MCF 10A (cell line): ENCODE results near the gene URB1. TPM values are rescaled to one million over a fixed set of nuclear protein-coding genes. Genes with fewer than 3 reads are reported as not detected.

ENCODE experiments used
- BruUV-seq: library from RNA; stranded (reverse); fragments of 400-500 nt; replicated peaks from 2 replicates; lab custom pipeline; 2021; lab: Mats Ljungman, UMichigan
- CTCF ChIA-PET: fragments of 300-600 bp; sonication (Branson Sonifier 250); formaldehyde crosslinking; extraction: SDS; loops from one replicate; lab custom pipeline; 2021; ENCODE audit warnings: antibody characterized with exemption, inconsistent platforms; lab: Yijun Ruan, JAX
- POLR2A ChIA-PET: fragments of 300-600, 350-650 bp; sonication (Branson Sonifier 250); formaldehyde crosslinking; extraction: SDS; loops from one replicate; lab custom pipeline; 2020; ENCODE audit warnings: antibody characterized with exemption, inconsistent platforms; lab: Yijun Ruan, JAX
- DNase-seq: peaks from one replicate; pipeline ENCODE4 v3.0.0-alpha.2; 2018; ENCODE audit not compliant: unreplicated experiment
- H3K27ac Mint-ChIP-seq: one replicate; pipeline ENCODE4 v1.8.0; 2022; ENCODE audit warnings: mild to moderate bottlenecking, low read depth, mixed read lengths; ENCODE audit not compliant: unreplicated experiment
- H3K27me3 Mint-ChIP-seq: one replicate; pipeline ENCODE4 v1.8.0; 2022; ENCODE audit warnings: mixed read lengths; ENCODE audit not compliant: insufficient read depth, unreplicated experiment
- H3K36me3 Mint-ChIP-seq: one replicate; pipeline ENCODE4 v1.8.0; 2022; ENCODE audit warnings: mild to moderate bottlenecking, moderate library complexity, mixed read lengths; ENCODE audit not compliant: insufficient read depth, unreplicated experiment
- H3K4me1 Mint-ChIP-seq: one replicate; pipeline ENCODE4 v1.8.0; 2022; ENCODE audit warnings: mixed read lengths; ENCODE audit not compliant: insufficient read depth, unreplicated experiment
- H3K4me3 Mint-ChIP-seq: one replicate; pipeline ENCODE4 v1.8.0; 2022; ENCODE audit warnings: mild to moderate bottlenecking, moderate library complexity, mixed read lengths; ENCODE audit not compliant: unreplicated experiment
- H3K9me3 Mint-ChIP-seq: one replicate; pipeline ENCODE4 v1.8.0; 2022; ENCODE audit warnings: mixed read lengths; ENCODE audit not compliant: unreplicated experiment
- intact Hi-C: fragments of 100-400 bp; cut with micrococcal nuclease; formaldehyde crosslinking; loops from 2 replicates; pipeline ENCODE4 v1.14.1; 2022
- total RNA-seq: library from RNA; stranded (reverse); gene quantifications from 2 replicates; pipeline ENCODE4 v1.2.3, GENCODE V29; 2022
- TF ChIP-seq, protein P1 (sequence below): fragments of 200-600 bp; IDR thresholded peaks from one replicate; pipeline ENCODE4 v1.8.0; 2022; ENCODE audit warnings: antibody characterized with exemption, mild to moderate bottlenecking; ENCODE audit not compliant: unreplicated experiment

Gene URB1
- total RNA-seq, 1 experiment from 2014 or later = 43.5 TPM

GRCh38 chr21:32333953-32334673 lies 58.7 kb downstream of the URB1 start:
- Mint-ChIP-seq H3K4me3 (no peak overlapping the region), H3K27me3 (no peaks in the 10 kb centered on the region), H3K27ac (no peak overlapping the region), H3K9me3 (no peaks in the 10 kb centered on the region), H3K4me1 (no peaks in the 10 kb centered on the region), H3K36me3 (peaks cover 100% of the 10 kb centered on the region)
- CTCF ChIA-PET = interaction anchor here (1.1 to 1.6 kb wide), 2 partner anchors 8 to 266 kb away, joined by 3 to 4 read pairs; no protein-coding TSS in a partner anchor
- no peak for DNase-seq
- POLR2A ChIA-PET = no interaction called here
- TF ChIP-seq, protein P1, sequence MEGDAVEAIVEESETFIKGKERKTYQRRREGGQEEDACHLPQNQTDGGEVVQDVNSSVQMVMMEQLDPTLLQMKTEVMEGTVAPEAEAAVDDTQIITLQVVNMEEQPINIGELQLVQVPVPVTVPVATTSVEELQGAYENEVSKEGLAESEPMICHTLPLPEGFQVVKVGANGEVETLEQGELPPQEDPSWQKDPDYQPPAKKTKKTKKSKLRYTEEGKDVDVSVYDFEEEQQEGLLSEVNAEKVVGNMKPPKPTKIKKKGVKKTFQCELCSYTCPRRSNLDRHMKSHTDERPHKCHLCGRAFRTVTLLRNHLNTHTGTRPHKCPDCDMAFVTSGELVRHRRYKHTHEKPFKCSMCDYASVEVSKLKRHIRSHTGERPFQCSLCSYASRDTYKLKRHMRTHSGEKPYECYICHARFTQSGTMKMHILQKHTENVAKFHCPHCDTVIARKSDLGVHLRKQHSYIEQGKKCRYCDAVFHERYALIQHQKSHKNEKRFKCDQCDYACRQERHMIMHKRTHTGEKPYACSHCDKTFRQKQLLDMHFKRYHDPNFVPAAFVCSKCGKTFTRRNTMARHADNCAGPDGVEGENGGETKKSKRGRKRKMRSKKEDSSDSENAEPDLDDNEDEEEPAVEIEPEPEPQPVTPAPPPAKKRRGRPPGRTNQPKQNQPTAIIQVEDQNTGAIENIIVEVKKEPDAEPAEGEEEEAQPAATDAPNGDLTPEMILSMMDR = no peak
- no TSS peak for BruUV-seq
- intact Hi-C loops = no loop called here

- Mint-ChIP-seq H3K27ac (no peak overlapping the region), H3K9me3 (no peaks in the 10 kb centered on the region), H3K4me1 (no peaks in the 10 kb centered on the region), H3K4me3 (no peak overlapping the region), H3K36me3 (peaks cover 100% of the 10 kb centered on the region), H3K27me3 (no peaks in the 10 kb centered on the region)
- no peak for DNase-seq
- CTCF ChIA-PET = interaction anchor here (0.5 to 1.0 kb wide), 5 partner anchors 9 to 264 kb away, joined by 3 to 4 read pairs (median 4); no protein-coding TSS in a partner anchor
- no TSS peak for BruUV-seq
- POLR2A ChIA-PET = no interaction called here
- intact Hi-C loops = no loop called here
- TF ChIP-seq, protein P1 = no peak
These were observed 60.3 kb downstream of the URB1 start for GRCh38 chr21:32332463-32332951.

GRCh38 chr21:32331444-32332305 lies 61.1 kb downstream of the URB1 start:
- Mint-ChIP-seq H3K36me3 (peaks cover 100% of the 10 kb centered on the region), H3K27ac (no peak overlapping the region), H3K9me3 (no peaks in the 10 kb centered on the region), H3K27me3 (no peaks in the 10 kb centered on the region), H3K4me1 (no peaks in the 10 kb centered on the region), H3K4me3 (no peak overlapping the region)
- DNase-seq = no peak
- intact Hi-C loops = no loop called here
- ChIA-PET POLR2A (no interaction called here), CTCF (interaction anchor here (0.5 to 1.0 kb wide), 5 partner anchors 10 to 265 kb away, joined by 3 to 4 read pairs (median 4); no protein-coding TSS in a partner anchor)
- BruUV-seq = no TSS peak
- TF ChIP-seq, protein P1 = no peak
